ENCODE results near the gene SFXN5.

SFXN5 gene

GRCh38 chr2:73106791-73107190, 35.3 kb upstream of the SFXN5 start:
- ChIA-PET CTCF (interaction anchor here (1.0 to 1.6 kb wide), 3 partner anchors 71 to 114 kb away, joined by 3 to 5 read pairs (median 3); no protein-coding TSS in a partner anchor), POLR2A (no interaction called here)
- no peak for DNase-seq (ENCODE audit: extremely low spot score)
- TF ChIP-seq, protein P1, sequence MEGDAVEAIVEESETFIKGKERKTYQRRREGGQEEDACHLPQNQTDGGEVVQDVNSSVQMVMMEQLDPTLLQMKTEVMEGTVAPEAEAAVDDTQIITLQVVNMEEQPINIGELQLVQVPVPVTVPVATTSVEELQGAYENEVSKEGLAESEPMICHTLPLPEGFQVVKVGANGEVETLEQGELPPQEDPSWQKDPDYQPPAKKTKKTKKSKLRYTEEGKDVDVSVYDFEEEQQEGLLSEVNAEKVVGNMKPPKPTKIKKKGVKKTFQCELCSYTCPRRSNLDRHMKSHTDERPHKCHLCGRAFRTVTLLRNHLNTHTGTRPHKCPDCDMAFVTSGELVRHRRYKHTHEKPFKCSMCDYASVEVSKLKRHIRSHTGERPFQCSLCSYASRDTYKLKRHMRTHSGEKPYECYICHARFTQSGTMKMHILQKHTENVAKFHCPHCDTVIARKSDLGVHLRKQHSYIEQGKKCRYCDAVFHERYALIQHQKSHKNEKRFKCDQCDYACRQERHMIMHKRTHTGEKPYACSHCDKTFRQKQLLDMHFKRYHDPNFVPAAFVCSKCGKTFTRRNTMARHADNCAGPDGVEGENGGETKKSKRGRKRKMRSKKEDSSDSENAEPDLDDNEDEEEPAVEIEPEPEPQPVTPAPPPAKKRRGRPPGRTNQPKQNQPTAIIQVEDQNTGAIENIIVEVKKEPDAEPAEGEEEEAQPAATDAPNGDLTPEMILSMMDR (IDR thresholded peaks at IDR 0.05; ENCODE audit: control extremely low read depth, extremely low read depth, low read depth, missing control alignments), result no peak

DNA sequence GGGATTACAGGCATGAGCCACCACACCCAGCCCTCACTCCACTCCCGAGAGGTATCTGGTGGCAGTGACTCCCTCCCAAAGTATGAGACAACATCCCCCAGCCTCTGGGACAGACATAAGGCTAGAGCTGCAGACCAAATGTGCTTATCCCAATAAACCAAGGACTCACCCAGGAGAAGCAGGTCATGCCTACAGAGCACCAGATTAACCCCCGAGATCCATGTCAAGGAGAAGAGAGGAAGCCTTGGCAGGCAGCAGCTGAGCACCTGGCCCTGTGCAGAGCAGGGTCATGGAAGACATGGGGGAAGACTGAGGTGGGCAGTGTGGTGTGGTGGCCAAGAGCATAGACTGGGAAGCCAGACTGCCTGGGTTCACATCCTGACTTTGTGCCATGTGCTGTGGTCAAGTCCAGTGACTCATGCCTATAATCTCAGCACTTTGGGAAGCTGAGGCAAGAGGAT, 34.0 kb upstream of the SFXN5 start:
- CTCF ChIA-PET, result interaction anchor here (0.8 to 1.7 kb wide), 4 partner anchors 19 to 107 kb away, joined by 3 to 6 read pairs (median 4); no protein-coding TSS in a partner anchor

GRCh38 chr2:73104933-73105332, 33.4 kb upstream of the SFXN5 start:
- TF ChIP-seq, protein P1 (IDR thresholded peaks at IDR 0.05; ENCODE audit: control extremely low read depth, extremely low read depth, low read depth, missing control alignments), result no peak
- POLR2A ChIA-PET, result no interaction called here
- CTCF ChIA-PET, result interaction anchor here (0.8 to 1.7 kb wide), 3 partner anchors 19 to 73 kb away, joined by 3 to 6 read pairs (median 4); no protein-coding TSS in a partner anchor
- no peak for DNase-seq (ENCODE audit: extremely low spot score)

More for the DNA sequence above, 34.0 kb upstream of the SFXN5 start:
- POLR2A ChIA-PET, result no interaction called here
- no peak for DNase-seq (ENCODE audit: extremely low spot score)
- TF ChIP-seq, protein P1 (IDR thresholded peaks at IDR 0.05; ENCODE audit: control extremely low read depth, extremely low read depth, low read depth, missing control alignments), result no peak

DNA sequence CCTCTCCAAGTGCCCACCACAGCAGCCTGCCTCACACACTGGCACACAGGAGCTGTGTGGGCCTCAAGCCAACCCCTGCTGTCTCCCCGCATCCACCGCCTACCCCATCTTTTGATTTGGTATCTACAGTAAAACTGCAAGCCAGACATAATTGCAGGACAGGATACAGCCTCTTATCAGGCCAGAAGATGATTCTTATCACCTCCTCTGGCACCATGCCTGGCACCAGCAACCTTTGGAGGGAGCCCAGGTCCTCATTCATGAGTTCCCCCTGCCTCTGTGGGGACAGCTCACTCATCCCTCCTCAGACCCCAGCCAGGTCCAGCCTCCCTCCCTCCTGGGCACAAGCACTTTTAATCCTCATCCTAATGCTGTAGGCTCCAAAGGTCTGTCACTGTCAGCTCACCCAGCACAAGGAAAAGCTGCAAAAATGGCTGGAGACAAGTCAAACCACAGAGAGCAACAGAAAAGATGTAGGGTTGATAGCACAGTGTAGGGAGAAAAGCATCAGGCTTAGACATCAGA, 31.6 kb upstream of the SFXN5 start:
- no peak for DNase-seq (ENCODE audit: extremely low spot score)
- ChIA-PET CTCF (no interaction called here), POLR2A (no interaction called here)

DNA sequence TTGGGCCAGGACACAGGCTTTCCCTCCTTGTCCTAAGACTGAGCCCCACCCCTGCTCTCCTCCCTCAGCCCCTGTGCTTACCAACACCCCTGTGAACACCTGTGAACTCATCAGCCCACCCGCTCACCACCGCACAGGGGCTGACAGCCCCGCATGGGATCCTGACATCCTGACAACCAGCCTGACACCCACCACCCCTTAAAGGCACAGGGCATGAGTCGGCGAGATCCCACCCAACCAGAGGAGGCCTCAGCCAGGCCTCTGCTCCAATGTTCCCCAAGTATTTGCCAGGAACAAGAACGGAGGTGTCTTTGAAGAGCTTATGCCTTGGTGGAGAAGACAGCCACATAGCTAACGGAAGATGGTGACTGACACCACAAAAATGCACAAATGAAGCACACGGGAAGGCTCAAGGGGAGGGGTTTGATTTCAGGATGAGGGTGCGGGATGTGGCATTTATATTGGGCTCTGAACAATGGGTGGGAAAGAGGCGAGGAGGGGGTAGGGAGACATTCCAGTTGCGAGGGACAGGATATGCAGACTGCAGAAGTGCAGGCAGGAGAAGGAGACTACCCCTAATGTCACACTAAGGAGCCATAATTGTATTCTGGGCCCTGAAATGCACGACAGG, 30.2 kb upstream of the SFXN5 start:
- DNase-seq (ENCODE audit: extremely low spot score), result no peak
- TF ChIP-seq, protein P1 (IDR thresholded peaks at IDR 0.05; ENCODE audit: control extremely low read depth, extremely low read depth, low read depth, missing control alignments), result no peak
- CTCF ChIA-PET, result no interaction called here
- POLR2A ChIA-PET, result no interaction called here

More for the DNA sequence above, 31.6 kb upstream of the SFXN5 start:
- TF ChIP-seq, protein P1 (IDR thresholded peaks at IDR 0.05; ENCODE audit: control extremely low read depth, extremely low read depth, low read depth, missing control alignments), result no peak

DNA sequence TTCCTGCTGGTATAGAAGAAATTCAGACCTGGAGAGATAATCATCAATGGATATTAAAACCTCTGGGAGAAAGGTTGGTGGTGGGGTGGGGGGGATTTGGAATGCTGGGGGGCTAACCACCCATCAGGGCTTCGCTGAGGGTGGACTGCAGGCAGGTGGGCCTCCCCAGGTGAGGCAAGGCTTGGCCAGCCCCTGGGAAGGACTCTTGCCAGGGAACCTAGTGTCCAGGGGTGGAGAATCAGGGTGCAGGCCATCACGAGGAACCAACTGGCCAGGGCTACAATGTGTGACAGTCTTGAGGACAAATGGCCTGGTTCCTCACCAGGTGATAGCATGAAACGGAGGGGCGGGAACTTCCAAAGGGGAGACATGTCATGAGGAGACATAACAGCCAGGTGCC, 29.4 kb upstream of the SFXN5 start:
- no peak for DNase-seq (ENCODE audit: extremely low spot score)
- TF ChIP-seq, protein P1 (IDR thresholded peaks at IDR 0.05; ENCODE audit: control extremely low read depth, extremely low read depth, low read depth, missing control alignments), result no peak
- CTCF ChIA-PET, result interaction anchor here (1.2 kb wide), 1 partner anchor 23 kb away, joined by 3 read pairs; no protein-coding TSS in a partner anchor
- POLR2A ChIA-PET, result no interaction called here
